ENCODE measurements around the gene TNFSF18. TPM values are rescaled to one million over a fixed set of nuclear protein-coding genes. Genes with fewer than 3 reads are reported as not detected.
"Not testable (repeated sequence)": the region's sequence is repeated elsewhere in the genome, so short reads cannot be mapped to it uniquely, and the experiment has no call there.

The TNFSF18 gene
- total RNA-seq, 2 donors from 2014 or later: not detected

DNA sequence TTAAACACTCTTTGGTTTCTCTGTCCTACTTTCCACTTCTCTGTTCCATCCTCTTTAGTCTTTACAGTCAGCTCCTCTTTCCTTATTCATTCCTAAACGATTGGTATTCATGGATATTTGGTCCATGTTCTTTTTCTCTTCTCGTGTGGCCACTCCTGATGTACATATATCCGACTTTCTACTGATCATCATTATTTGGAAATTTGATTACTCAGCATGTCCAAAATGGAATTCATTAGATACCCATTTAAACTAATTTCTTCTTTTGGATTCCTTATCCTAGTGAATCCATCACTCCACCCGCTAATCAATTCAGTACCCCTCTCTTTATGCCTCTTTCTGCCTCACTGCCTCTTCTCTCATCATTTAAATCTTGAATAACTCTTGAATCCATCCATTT, 43.8 kb upstream of the TNFSF18 start:
- Histone ChIP-seq H3K27ac (no peak overlapping the region), H3K4me3 (no peak overlapping the region), H3K9me3 (no peaks in the 10 kb centered on the region), H3K36me3 (replicated peaks in 1 of 2; ENCODE audit: insufficient read depth in 1 of 2, low read depth in 2 of 2) (no peaks in the 10 kb centered on the region), H3K27me3 (no peaks in the 10 kb centered on the region), H3K4me1 (no peaks in the 10 kb centered on the region)
- intact Hi-C loops (cut with DNase I): no loop called here
- WGBS, 2 donors: 52 to 67% methylated on average over 4 of the region's 4 CpGs
- no peak for TF ChIP-seq CTCF (IDR thresholded peaks at IDR 0.05)
- TF ChIP-seq POLR2A (IDR thresholded peaks at IDR 0.05): no peak
- DNase-seq (no peak), ATAC-seq (no peak)

- H3K4me3 ChIP-seq: no peak overlapping the region
- H3K36me3 ChIP-seq (replicated peaks in 1 of 2; ENCODE audit: insufficient read depth in 1 of 2, low read depth in 2 of 2): no peaks in the 10 kb centered on the region
- no peaks in the 10 kb centered on the region for H3K9me3 ChIP-seq
- ATAC-seq: no peak
- intact Hi-C loops (cut with DNase I): no loop called here
- TF ChIP-seq CTCF (IDR thresholded peaks at IDR 0.05) (no peak), POLR2A (IDR thresholded peaks at IDR 0.05) (no peak)
- DNase-seq: no peak
- no peak overlapping the region for H3K27ac ChIP-seq
- no peaks in the 10 kb centered on the region for H3K4me1 ChIP-seq
- H3K27me3 ChIP-seq: no peaks in the 10 kb centered on the region
Measured at GRCh38 chr1:173093691-173094445, 43.1 kb upstream of the TNFSF18 start.

DNA sequence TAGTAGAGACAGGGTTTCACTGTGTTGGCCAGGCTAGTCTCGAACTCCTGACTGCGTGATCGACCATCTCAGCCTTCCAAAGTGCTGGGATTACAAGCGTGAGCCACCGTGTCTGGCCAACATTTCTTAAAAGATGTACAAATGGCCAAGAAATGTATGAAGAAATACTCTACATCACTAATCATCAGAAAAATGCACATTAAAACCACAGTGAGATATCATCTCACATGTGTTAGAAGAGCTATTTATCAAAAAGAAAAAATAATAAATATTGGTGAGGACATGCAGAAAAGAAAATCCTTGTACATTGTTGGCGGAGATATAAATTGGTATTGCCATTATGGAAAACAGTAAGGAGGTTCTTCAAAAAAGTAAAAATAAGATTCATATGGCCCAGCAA, 33.6 kb upstream of the TNFSF18 start:
- Histone ChIP-seq H3K4me1 (no peaks in the 10 kb centered on the region), H3K27ac (no peak overlapping the region), H3K27me3 (no peaks in the 10 kb centered on the region), H3K36me3 (replicated peaks in 1 of 2; ENCODE audit: insufficient read depth in 1 of 2, low read depth in 2 of 2) (no peaks in the 10 kb centered on the region), H3K9me3 (no peaks in the 10 kb centered on the region), H3K4me3 (no peak overlapping the region)
- WGBS, 2 donors: 93 to 97% methylated on average over 6 of the region's 6 CpGs
- DNase-seq (no peak), ATAC-seq (no peak)
- TF ChIP-seq POLR2A (IDR thresholded peaks at IDR 0.05) (no peak), CTCF (IDR thresholded peaks at IDR 0.05) (no peak)
- intact Hi-C loops (cut with DNase I): no loop called here

DNA sequence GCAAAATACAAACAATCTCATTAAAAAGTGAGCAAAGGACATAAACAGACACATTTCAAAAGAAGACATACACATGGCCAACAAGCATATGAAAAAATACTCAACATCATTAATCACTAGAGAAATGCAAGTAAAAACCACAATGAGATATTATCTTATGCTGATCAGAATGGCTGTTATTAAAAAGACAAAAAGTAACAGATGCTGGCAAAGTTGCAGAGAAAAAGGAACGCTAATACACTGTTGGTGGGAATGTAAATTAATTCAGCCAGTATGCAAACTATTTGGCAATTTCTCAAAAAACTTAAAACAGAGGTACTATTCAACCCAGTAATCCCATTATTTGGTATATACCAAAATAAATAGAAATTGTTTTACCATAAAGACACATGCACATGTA, 32.2 kb upstream of the TNFSF18 start:
- H3K36me3 ChIP-seq (replicated peaks in 1 of 2; ENCODE audit: insufficient read depth in 1 of 2, low read depth in 2 of 2): no peaks in the 10 kb centered on the region
- H3K4me3 ChIP-seq: no peak overlapping the region
- no peak for TF ChIP-seq POLR2A (IDR thresholded peaks at IDR 0.05)
- H3K27me3 ChIP-seq: no peaks in the 10 kb centered on the region
- intact Hi-C loops (cut with DNase I): no loop called here
- H3K9me3 ChIP-seq: no peaks in the 10 kb centered on the region
- H3K27ac ChIP-seq: no peak overlapping the region
- 71 to 80% methylated on average over 1 of the region's 1 CpG for WGBS, 2 donors
- H3K4me1 ChIP-seq: no peaks in the 10 kb centered on the region
- no peak for ATAC-seq
- no peak for DNase-seq

- H3K4me3 ChIP-seq; H3K36me3 ChIP-seq (replicated peaks in 1 of 2; ENCODE audit: insufficient read depth in 1 of 2, low read depth in 2 of 2); ATAC-seq; intact Hi-C loops (cut with DNase I); H3K27ac ChIP-seq; DNase-seq; H3K9me3 ChIP-seq; H3K27me3 ChIP-seq; H3K4me1 ChIP-seq: not testable (repeated sequence)
- 89% methylated on average over 6 of the region's 6 CpGs for WGBS, 2 donors
Measured at GRCh38 chr1:173074217-173074616, 23.5 kb upstream of the TNFSF18 start.

- H3K4me1 ChIP-seq: no peaks in the 10 kb centered on the region
- ATAC-seq (no peak), DNase-seq (no peak)
- WGBS, 2 donors: 49 to 55% methylated on average over 3 of the region's 3 CpGs
- no peaks in the 10 kb centered on the region for H3K9me3 ChIP-seq
- H3K27me3 ChIP-seq: no peaks in the 10 kb centered on the region
- intact Hi-C loops (cut with DNase I): no loop called here
- H3K36me3 ChIP-seq (replicated peaks in 1 of 2; ENCODE audit: insufficient read depth in 1 of 2, low read depth in 2 of 2): no peaks in the 10 kb centered on the region
- H3K27ac ChIP-seq: no peak overlapping the region
- H3K4me3 ChIP-seq: no peak overlapping the region
- TF ChIP-seq POLR2A (IDR thresholded peaks at IDR 0.05) (no peak), CTCF (IDR thresholded peaks at IDR 0.05) (no peak)
Measured at GRCh38 chr1:173064011-173064410, 13.3 kb upstream of the TNFSF18 start.
